ENCODE data around the gene FAM222B. TPM values are rescaled to one million over a fixed set of nuclear protein-coding genes. Genes with fewer than 3 reads are reported as not detected.
A peak's percentile ranks its signal among the peaks of the same experiment; 100 is the strongest.

FAM222B gene
- total RNA-seq, 4 donors from 2014 or later = 10.7 to 18.0 (median 12.0) TPM

GRCh38 chr17:28749516-28750177 lies 92.9 kb downstream of the FAM222B start:
- TF ChIP-seq, protein P1, sequence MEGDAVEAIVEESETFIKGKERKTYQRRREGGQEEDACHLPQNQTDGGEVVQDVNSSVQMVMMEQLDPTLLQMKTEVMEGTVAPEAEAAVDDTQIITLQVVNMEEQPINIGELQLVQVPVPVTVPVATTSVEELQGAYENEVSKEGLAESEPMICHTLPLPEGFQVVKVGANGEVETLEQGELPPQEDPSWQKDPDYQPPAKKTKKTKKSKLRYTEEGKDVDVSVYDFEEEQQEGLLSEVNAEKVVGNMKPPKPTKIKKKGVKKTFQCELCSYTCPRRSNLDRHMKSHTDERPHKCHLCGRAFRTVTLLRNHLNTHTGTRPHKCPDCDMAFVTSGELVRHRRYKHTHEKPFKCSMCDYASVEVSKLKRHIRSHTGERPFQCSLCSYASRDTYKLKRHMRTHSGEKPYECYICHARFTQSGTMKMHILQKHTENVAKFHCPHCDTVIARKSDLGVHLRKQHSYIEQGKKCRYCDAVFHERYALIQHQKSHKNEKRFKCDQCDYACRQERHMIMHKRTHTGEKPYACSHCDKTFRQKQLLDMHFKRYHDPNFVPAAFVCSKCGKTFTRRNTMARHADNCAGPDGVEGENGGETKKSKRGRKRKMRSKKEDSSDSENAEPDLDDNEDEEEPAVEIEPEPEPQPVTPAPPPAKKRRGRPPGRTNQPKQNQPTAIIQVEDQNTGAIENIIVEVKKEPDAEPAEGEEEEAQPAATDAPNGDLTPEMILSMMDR (IDR thresholded peaks at IDR 0.05) = no peak
- TF ChIP-seq POLR2A (IDR thresholded peaks at IDR 0.05) = no peak
- no peak overlapping the region for H3K4me3 ChIP-seq (ENCODE audit: low read depth, poor library complexity, severe bottlenecking)
- WGBS, 2 donors = 59% methylated on average over 11 of the region's 11 CpGs
- peak in 1 of 2 donors; percentile 86 for DNase-seq (ENCODE audit: low spot score in 2 of 2)
- intact Hi-C loops (cut with DNase I; ENCODE audit: low total_unique reads) = no loop called here

GRCh38 chr17:28748852-28749515 lies 93.6 kb downstream of the FAM222B start:
- WGBS, 2 donors = 77 to 79% methylated on average over 18 of the region's 18 CpGs
- TF ChIP-seq, protein P1 (IDR thresholded peaks at IDR 0.05) = no peak
- TF ChIP-seq POLR2A (IDR thresholded peaks at IDR 0.05) = no peak
- no peak overlapping the region for H3K4me3 ChIP-seq (ENCODE audit: low read depth, poor library complexity, severe bottlenecking)

DNA sequence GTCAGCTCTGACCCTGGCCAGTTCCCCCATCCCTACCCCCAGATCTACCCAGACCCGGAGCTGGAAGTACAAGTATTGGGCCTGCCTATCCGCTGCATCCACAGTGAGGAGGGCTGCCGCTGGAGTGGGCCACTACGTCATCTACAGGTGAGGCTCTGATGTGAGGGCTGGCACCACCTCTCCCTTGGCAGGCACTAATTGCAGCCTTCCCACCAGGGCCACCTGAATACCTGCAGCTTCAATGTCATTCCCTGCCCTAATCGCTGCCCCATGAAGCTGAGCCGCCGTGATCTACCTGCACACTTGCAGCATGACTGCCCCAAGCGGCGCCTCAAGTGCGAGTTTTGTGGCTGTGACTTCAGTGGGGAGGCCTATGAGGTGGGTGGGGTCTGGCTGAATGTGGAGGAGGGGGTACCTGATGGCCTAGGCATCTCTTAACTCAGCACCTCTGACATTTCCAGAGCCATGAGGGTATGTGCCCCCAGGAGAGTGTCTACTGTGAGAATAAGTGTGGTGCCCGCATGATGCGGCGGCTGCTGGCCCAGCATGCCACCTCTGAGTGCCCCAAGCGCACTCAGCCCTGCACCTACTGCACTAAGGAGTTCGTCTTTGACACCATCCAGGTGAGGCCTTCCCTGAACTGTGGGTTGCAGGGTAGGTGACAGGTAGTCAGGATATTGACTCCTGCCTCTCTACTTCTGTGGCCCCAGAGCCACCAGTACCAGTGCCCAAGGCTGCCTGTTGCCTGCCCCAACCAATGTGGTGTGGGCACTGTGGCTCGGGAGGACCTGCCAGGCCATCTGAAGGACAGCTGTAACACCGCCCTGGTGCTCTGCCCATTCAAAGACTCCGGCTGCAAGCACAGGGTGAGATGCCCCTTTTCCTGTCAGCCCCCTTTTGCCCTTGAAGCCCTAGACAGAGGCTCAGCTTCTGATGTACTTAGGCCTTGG lies 94.5 kb downstream of the FAM222B start:
- DNase-seq (ENCODE audit: low spot score in 2 of 2) = peak in 1 of 2 donors; percentile 84
- WGBS, 2 donors = 87 to 91% methylated on average over 8 to 17 of the region's 18 CpGs
- intact Hi-C loops (cut with DNase I; ENCODE audit: low total_unique reads) = no loop called here
- TF ChIP-seq, protein P1 (IDR thresholded peaks at IDR 0.05) = no peak
- TF ChIP-seq POLR2A (IDR thresholded peaks at IDR 0.05) = no peak
- no peak overlapping the region for H3K4me3 ChIP-seq (ENCODE audit: low read depth, poor library complexity, severe bottlenecking)

More at GRCh38 chr17:28748852-28749515, 93.6 kb downstream of the FAM222B start:
- intact Hi-C loops (cut with DNase I; ENCODE audit: low total_unique reads) = no loop called here
- peak in 1 of 2 donors; percentile 84 for DNase-seq (ENCODE audit: low spot score in 2 of 2)

DNA sequence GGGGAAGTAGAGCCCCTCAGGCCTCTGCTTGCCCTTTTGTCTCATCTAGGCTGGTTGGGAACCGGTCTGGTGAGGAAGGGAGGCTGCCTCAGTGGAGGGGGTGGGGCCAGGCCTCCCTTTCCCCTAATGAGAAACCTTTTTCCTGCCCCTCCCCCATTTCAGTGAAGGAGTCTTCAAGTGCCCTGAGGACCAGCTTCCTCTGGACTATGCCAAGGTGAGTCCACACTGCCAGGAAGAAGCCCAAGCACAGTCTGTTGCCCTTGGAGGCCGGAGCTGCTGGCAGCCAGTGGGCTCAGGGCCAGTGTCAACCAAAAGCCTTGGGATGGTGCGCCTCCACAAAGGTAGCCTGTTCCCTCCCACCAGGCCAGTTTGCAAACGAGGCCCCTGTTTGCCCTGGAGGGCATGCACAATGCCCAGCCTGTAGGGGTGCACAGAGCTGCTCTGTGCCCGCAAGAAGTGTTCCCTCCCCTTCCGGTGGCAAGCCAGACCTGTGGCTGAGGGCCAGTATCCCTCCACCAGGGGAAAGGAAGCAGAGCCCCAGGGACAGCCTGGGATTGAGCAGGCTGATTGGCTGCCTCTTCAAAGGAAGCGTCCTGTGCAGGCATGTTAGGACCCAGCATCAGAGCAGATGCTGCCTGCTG lies 95.4 kb downstream of the FAM222B start:
- WGBS, 2 donors = 34 to 47% methylated on average over 4 to 7 of the region's 7 CpGs
- no peak for DNase-seq (ENCODE audit: low spot score in 2 of 2)
- H3K4me3 ChIP-seq (ENCODE audit: low read depth, poor library complexity, severe bottlenecking) = no peak overlapping the region
- intact Hi-C loops (cut with DNase I; ENCODE audit: low total_unique reads) = no loop called here
- no peak for TF ChIP-seq POLR2A (IDR thresholded peaks at IDR 0.05)

DNA sequence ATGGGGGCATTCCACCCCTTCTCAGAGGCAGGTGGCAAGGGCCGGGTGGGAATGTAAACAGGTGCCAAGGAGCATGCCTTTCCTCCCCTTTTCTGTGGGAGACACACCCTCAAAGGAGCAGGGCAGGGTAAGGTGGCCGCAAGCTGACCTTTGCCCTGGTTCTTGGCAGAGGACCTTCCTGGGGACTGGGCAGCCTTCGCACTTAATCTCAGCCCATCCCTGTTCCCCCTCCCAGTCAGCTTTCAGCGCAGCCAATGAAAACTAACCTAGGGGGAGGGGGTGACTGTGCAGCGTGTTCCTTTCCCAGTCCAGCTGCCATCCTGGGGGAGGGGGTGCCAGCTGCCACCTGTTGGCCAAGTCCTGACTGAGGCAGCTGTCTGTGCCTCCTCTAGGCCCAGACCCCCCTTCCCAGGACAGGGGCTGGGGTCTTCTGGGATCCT lies 96.0 kb downstream of the FAM222B start:
- WGBS, 2 donors = 33 to 47% methylated on average over 5 of the region's 5 CpGs

More for the DNA sequence above, 96.0 kb downstream of the FAM222B start:
- H3K4me3 ChIP-seq (ENCODE audit: low read depth, poor library complexity, severe bottlenecking) = no peak overlapping the region
- intact Hi-C loops (cut with DNase I; ENCODE audit: low total_unique reads) = no loop called here
- TF ChIP-seq POLR2A (IDR thresholded peaks at IDR 0.05) = no peak
- TF ChIP-seq, protein P1 (IDR thresholded peaks at IDR 0.05) = no peak
- DNase-seq (ENCODE audit: low spot score in 2 of 2) = no peak
